Measurements from ENCODE around the gene CYP27B1. TPM values are rescaled to one million over a fixed set of nuclear protein-coding genes. Genes with fewer than 3 reads are reported as not detected.

Gene CYP27B1
- total and polyA plus RNA-seq, 2 experiments from 2014 or later = 1.1 to 2.7 TPM

DNA sequence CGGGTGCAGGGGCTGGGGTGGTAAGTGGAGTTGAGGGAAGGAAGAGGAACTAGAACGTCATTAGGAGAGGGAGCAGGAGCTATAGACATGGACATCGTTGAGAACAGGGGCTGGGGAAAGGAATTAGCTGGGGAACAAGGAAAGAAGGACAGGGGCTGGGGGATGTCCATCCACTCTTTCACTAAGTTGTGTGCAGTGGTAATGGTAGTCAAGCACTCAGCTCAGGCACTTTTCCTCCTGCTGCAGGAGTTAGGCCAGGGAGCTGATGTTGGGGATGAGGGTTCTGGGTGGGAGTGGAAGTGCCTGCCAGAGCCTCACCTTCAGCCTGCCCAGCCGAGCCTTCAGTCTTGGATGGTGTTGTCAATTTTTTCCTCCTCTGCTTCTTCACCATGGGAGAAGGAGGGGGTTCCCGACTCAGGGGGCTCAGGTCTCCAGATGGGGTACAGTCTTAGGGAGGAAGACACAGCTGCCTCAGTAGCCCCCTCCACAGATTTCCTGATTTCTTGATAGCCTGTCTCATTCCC lies 37.5 kb downstream of the CYP27B1 start:
- peaks cover 98% of the 10 kb centered on the region for H3K27me3 ChIP-seq (ENCODE audit: insufficient read depth)
- peaks cover 96% of the 10 kb centered on the region for H3K27me3 Mint-ChIP-seq (ENCODE audit: insufficient read depth, low read depth, poor library complexity)
- no peak for ATAC-seq

DNA sequence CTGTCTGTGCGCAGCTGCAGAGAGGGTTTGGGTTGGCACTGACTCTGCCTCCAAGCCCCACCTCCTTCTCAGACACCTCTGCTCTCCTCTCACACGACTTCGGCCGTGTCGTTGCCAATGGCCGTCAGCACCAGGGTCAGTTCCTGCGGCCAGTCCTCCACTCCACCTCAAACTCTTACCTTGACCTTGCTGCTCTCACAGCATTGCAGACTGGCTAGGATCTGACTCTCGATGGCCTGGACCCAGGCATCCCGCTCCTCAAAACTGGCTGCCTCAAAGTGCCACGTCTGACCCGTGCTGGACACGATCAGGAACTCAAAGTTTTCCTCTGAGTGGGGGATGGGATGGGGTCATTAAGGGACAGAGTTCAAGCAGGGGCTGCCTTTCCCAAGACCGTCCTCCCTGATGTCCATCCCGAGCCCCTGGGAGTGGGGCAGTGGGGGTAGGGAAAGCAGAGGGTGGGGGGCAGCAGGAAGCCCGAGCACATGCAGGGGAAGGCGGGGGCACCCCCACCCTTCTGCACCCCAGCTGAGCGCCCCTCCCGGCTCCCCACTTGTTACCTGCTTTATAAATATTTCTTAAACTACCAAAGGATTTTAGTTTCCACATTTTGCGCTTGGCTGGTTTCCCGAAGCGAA lies 39.0 kb downstream of the CYP27B1 start:
- peak overlapping the region; percentile 89 for H3K4me3 Mint-ChIP-seq
- ATAC-seq (peak; percentile 68), DNase-seq (ENCODE audit: low spot score) (peak; percentile 82)
- peaks cover 95% of the 10 kb centered on the region for H3K27me3 Mint-ChIP-seq (ENCODE audit: insufficient read depth, low read depth, poor library complexity)
- H3K79me2 ChIP-seq (replicated peaks; ENCODE audit: insufficient read depth) = no peaks in the 10 kb centered on the region
- no peaks in the 10 kb centered on the region for H3K4me1 ChIP-seq (ENCODE audit: insufficient read depth)
- H3K36me3 Mint-ChIP-seq (ENCODE audit: low read depth) = no peaks in the 10 kb centered on the region; the same call in 2 of the 3 replicates
- H3K9me2 ChIP-seq (ENCODE audit: insufficient read depth) = no peaks in the 10 kb centered on the region
- H3F3A ChIP-seq (replicated peaks; ENCODE audit: low read depth) = no peaks in the 10 kb centered on the region
- H3K4me2 ChIP-seq = peak overlapping the region; percentile 88; the same call in 1 of the 2 replicates
- no peaks in the 10 kb centered on the region; the same call in 1 of the 2 replicates for H4K20me1 ChIP-seq (replicated peaks; ENCODE audit: insufficient read depth)
- no peak overlapping the region for H3K27ac Mint-ChIP-seq
- no peak overlapping the region for H2AFZ ChIP-seq
- H3K36me3 ChIP-seq (ENCODE audit: insufficient read depth) = no peaks in the 10 kb centered on the region
- H3K4me3 ChIP-seq = peak overlapping the region; percentile 71
- H3K27ac ChIP-seq (ENCODE audit: low read depth) = no peak overlapping the region
- H3K4me1 Mint-ChIP-seq = peaks cover 15% of the 10 kb centered on the region
- peaks cover 98% of the 10 kb centered on the region for H3K27me3 ChIP-seq (ENCODE audit: insufficient read depth)
- H3K9me3 Mint-ChIP-seq = no peaks in the 10 kb centered on the region
- TF ChIP-seq JUNB (IDR thresholded peaks at IDR 0.05; ENCODE audit: unreplicated experiment) = no peak
- TF ChIP-seq, protein P1, sequence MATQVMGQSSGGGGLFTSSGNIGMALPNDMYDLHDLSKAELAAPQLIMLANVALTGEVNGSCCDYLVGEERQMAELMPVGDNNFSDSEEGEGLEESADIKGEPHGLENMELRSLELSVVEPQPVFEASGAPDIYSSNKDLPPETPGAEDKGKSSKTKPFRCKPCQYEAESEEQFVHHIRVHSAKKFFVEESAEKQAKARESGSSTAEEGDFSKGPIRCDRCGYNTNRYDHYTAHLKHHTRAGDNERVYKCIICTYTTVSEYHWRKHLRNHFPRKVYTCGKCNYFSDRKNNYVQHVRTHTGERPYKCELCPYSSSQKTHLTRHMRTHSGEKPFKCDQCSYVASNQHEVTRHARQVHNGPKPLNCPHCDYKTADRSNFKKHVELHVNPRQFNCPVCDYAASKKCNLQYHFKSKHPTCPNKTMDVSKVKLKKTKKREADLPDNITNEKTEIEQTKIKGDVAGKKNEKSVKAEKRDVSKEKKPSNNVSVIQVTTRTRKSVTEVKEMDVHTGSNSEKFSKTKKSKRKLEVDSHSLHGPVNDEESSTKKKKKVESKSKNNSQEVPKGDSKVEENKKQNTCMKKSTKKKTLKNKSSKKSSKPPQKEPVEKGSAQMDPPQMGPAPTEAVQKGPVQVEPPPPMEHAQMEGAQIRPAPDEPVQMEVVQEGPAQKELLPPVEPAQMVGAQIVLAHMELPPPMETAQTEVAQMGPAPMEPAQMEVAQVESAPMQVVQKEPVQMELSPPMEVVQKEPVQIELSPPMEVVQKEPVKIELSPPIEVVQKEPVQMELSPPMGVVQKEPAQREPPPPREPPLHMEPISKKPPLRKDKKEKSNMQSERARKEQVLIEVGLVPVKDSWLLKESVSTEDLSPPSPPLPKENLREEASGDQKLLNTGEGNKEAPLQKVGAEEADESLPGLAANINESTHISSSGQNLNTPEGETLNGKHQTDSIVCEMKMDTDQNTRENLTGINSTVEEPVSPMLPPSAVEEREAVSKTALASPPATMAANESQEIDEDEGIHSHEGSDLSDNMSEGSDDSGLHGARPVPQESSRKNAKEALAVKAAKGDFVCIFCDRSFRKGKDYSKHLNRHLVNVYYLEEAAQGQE (IDR thresholded peaks at IDR 0.05; ENCODE audit: unreplicated experiment) = peak; percentile 83

More for the DNA sequence above, 37.5 kb downstream of the CYP27B1 start:
- no peak overlapping the region for H3K27ac ChIP-seq (ENCODE audit: low read depth)
- H3K4me2 ChIP-seq = no peak overlapping the region
- no peaks in the 10 kb centered on the region for H3K36me3 ChIP-seq (ENCODE audit: insufficient read depth)
- no peak overlapping the region for H2AFZ ChIP-seq
- Mint-ChIP-seq H3K4me1 (peaks cover 12% of the 10 kb centered on the region), H3K27ac (no peak overlapping the region), H3K4me3 (no peak overlapping the region), H3K9me3 (no peaks in the 10 kb centered on the region; the same call in 2 of the 3 replicates), H3K36me3 (ENCODE audit: low read depth) (no peaks in the 10 kb centered on the region; the same call in 2 of the 3 replicates)
- H3K9me2 ChIP-seq (ENCODE audit: insufficient read depth) = no peaks in the 10 kb centered on the region
- no peaks in the 10 kb centered on the region for H3K4me1 ChIP-seq (ENCODE audit: insufficient read depth)
- TF ChIP-seq, protein P1 (IDR thresholded peaks at IDR 0.05; ENCODE audit: unreplicated experiment) = no peak
- TF ChIP-seq CREB1 (CRISPR knock-in tag; IDR thresholded peaks at IDR 0.05; ENCODE audit: low read depth) (no peak), ZNF331 (CRISPR knock-in tag; IDR thresholded peaks at IDR 0.05; ENCODE audit: low read depth) (no peak), EZH2phosphoT487 (IDR thresholded peaks at IDR 0.05; ENCODE audit: unreplicated experiment) (no peak)
- no peaks in the 10 kb centered on the region for H3K79me2 ChIP-seq (replicated peaks; ENCODE audit: insufficient read depth)
- H4K20me1 ChIP-seq (replicated peaks; ENCODE audit: insufficient read depth) = no peaks in the 10 kb centered on the region; the same call in 1 of the 2 replicates
- H3K4me3 ChIP-seq = no peak overlapping the region
- H3F3A ChIP-seq (replicated peaks; ENCODE audit: low read depth) = no peaks in the 10 kb centered on the region
- no peak for DNase-seq (ENCODE audit: low spot score)
